CD4-positive, alpha-beta T cell treated with Interleukin-15 for 4 hours (primary cell): ENCODE measurements around the gene BMP7.
"Not testable (repeated sequence)": the region's sequence is repeated elsewhere in the genome, so short reads cannot be mapped to it uniquely, and the experiment has no call there.

Source experiments
- DNase-seq: peaks from one replicate; pipeline ENCODE4 v3.0.0-alpha.2; 2020; ENCODE audit warnings: low spot score

The BMP7 gene

DNA sequence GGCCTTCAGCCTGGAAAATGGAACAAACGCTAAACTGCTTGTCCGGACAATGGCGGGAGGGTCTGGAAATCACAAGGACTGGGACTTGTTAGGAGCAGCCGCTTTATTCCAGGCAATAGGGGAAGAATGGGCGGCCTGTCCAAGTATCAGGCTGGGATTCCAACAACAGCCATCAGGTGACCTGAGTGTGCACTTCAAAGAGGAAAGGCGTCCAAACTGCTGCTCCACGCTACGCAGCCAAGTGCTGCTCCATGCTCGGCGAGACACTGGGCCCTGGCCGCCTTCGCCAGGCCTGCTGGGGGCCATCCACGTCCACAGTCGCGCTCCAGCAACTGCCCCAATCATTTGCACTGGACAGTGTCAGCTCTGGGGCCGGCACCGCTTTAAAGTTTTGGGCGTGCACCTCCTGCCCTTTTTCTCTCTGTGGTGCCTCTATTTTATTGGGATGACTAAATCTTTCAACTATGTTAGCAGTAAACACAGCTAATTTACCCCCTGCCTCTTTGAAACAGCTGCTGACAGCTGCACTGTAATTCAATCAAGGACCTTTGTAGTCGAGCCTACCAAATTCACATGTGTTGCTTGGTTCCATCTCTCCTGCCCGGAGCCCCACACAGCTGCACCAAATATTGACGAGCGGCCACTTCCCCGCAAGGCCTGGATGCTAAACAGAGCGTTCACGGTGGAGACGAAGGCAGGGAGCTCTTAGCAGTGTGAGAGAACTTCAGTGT, 98.3 kb downstream of the BMP7 start:
- no peak for DNase-seq

DNA sequence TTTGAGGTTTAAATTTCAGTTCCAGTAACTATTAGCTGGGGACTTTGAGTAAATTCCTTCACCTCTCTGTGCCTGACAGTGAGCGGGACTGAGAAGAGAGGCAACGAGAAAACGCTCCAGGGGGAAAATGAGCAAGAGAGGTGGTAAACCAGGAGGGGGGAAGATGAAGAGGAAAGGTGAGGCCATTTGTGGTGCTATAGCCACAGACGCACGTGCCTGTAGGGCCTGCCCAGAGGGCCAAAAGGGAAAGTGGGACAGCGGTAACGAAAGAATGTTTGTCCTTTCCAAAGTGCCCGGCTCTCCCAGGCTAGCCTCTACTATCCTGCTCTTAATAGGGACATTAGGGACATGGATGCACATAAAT, 99.2 kb downstream of the BMP7 start:
- DNase-seq = no peak

DNA sequence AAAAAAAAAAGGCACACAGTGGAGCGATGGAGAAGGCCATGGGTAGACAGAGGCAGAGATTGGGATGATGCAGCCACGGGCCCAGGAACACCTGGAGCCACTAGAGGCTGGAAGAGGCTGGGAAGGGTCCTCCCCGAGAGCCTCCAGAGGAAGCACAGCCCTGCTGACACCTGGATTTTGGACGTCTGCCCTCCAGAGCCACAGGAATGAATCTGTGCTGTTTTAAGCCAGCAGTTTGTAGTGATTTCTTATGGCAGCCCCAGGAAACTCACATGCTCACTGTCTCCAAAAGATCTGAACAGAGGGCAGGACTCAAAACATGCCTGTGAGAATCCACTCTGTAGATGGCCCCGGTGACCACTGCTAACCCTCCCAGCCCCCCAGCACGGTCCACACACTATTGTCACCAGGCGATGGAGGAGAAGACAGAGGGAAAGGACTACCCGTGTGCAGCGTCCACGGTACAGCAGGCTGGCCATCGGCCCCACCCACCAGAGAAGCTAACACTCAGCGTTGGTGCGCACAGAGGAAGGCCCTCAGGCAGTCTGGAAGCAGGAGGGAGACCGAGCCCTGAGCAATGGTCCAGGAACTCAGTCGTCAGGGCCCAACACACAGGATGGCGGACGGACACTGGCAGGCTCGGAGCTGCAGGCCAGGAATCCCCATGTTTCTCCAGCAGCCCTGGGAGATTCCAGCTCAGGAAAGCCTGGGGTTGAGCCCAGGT, 99.7 kb downstream of the BMP7 start:
- no peak for DNase-seq

DNA sequence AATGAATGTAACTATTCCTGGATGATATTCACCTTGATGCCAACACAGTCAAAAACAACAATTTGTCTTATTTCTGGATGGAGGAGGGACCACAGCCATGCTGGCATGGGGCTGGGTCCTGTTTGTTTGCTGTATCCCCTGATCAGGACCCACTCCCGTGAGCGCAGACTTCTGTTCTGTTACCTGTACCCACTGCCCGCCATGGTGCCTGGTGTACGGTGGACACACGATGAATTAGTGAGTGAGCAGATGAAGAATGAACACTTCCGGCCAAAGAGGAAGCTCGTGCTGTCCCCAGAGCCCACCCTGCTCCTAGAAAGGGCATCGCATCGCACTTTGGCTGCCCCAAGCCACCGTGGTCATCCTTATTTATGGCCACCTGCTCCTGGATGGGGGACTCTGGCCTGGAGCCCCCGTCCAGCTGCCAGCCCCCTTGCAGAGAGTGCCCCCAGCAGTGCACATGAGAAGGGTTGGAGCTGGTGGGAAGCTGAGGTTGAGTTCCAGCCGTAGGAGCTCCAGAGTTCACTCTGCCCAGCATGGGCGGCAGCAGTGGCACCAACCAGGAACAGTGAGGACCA, 100.9 kb downstream of the BMP7 start:
- no peak for DNase-seq

DNA sequence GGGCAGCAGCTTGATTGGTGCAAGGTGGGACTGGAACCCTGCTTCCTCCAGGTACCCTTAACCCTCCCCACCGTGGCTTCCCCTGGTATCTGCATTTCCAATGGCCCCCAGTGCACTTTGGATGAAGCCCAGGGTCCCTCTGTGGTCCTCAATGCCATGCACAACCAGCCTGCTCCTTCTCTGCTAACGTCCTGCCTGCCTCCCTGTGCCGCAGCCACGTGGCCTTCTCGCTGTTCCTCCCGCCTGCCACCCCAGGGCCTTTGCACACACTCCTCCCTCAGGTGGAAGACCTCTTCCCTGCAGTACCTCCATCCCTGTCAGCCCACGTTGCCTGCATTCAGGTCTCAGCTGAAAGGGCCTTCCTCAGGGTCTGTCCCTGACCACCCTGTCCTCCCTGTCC, 101.6 kb downstream of the BMP7 start:
- no peak for DNase-seq

DNA sequence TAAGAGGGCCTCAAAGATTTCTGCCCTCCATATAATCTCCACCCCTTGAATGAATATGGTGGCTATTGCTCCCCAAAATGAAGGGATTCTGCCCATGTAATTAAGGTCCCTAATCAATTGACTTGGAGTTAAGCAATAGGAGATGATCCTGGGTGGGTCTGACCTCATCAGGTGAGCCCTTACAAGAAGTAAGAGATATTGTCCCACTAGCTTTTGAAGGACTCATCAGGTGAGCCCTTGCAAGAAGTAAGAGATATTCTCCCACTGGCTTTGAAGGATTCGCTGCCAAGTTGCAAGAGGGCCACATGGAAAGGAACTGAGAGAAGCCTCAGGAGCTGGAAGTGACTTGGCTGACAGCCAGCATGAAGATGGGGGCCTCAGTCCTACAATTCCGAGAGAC, 103.4 kb downstream of the BMP7 start:
- no peak for DNase-seq

DNA sequence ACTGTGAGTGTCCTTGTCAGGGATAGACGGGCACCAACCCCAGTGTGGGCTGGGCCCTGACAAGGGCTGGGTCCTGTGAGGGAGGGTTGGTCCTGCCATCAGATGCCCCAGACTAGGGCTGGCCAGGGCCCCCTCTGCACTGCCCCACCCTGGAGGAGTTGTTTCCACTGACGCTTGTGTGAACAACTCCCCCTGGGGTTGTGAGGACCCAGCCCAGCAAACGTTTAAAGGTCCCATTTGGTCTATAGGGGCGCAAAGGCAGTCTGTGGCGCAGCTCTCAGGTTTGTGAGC, 104.1 kb downstream of the BMP7 start:
- DNase-seq = no peak

DNA sequence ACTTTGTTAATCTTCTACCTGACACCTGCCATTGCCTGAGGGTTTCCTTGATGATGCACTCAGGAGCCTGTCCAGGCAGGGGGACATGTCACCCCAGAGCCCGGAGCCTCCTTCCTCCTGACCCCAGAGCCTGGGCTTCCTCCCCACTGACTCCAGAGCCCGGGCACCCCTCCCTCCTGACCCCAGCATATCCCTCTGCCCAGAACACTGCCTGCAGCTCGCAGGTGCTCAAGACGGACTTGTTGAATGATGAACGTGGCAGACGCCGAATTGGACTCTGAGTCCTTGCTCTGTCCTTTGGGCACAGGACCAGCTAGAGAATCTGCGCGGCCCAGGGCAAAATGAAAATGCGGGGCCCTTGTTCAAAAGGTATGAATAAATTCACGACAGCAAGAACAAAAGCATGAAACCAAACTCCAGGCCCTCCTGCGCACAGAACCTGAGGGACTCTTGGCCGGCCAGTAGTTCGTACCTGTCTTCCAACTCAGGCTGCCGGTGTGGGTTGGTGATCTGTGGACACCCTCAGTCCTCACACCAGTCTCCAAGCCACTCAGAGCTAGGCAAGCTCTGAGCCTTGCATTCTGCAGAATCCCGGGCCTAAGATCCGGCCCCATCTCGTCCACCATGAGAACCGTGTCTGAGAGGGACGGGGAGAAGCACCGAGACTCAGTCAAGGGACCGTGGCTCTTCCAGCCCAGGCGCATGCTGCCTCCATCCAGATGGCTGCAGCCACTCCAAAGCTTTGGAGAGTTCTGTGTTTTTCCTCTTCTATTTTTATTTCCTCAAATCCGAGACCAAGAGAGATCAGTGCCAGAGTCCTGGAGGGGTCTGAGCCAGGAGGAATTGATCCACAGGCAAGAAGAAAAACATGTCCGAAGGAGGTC, 104.7 kb downstream of the BMP7 start:
- no peak for DNase-seq

DNA sequence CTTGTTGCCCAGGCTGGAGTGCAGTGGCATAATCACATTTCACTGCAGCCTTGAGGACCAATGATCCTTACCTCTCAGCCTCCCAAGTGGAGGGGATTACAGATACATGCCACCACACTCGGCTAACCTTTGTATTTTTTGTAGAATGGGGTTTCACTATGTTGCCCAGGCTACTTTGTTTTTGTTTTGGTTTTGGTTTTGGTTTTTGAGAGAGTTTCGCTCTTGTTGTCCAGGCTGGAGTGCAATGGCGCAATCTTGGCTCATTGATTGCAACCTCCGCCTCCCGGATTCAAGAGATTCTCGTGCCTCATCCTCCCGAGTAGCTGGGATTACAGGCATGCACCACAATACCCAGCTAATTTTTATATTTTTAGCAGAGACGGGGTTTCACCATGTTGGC, 105.5 kb downstream of the BMP7 start:
- no peak for DNase-seq

DNA sequence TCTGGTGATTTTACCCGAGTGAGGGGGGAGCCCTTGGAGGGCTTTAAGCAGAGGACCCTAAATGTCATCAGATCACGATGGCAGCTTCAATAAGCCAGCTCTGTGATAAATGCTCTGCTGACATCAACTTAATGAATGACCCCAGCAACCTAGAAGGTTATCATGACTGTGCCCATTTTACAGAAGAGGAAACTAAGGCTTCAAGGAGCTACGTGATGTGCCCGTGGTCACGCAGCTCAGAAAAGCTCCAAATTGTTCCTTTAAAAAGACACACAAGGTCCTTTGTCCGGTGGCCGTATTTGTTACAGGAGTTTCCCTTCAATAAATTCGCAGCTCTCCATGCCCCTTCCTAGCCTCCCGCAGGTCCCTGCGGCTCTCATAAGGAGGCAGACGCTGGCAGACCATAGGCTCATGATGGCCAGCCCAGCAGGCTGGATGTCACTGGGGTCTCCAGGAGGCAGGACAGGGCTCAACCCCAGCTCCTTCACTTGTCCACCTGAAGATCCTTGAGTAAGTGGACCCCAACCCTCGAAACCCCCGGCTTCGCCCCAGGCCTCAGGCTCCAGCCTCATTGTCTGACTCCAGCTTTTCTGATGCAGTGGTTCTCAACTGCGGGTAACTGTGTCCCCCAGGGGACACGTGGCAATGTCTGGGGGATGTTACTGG, 106.4 kb downstream of the BMP7 start:
- no peak for DNase-seq

DNA sequence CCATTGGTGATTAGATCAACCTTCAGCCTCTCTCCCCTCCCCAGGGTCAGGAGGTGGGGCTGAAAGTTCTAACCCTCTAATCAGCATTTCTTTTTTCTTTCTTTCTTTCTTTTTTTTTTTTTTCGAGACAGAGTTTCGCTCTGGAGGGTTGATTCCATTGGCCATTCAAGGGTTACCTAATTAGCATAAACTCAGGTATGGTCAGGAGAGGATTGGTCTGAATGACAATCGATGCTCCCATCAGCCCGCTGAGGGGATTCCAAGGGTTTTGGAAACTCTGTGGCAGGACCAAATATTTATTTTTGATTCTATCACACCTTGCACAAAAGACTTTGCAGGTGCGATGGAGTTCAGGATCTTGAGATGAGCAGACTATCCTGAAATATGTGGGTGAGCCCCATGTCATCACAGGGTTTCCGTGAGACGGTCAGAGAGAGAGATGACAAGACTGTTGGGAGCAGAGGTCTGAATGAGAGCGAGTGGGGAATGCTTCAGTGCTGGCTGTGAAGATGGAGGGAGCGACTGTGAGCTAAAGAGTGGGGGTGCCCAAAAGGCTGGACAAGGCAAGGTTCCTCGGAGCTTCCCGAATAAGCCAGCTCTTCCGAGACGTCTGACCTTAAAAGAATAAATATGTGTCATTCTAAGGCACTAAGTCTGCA, 107.1 kb downstream of the BMP7 start:
- no peak for DNase-seq

DNA sequence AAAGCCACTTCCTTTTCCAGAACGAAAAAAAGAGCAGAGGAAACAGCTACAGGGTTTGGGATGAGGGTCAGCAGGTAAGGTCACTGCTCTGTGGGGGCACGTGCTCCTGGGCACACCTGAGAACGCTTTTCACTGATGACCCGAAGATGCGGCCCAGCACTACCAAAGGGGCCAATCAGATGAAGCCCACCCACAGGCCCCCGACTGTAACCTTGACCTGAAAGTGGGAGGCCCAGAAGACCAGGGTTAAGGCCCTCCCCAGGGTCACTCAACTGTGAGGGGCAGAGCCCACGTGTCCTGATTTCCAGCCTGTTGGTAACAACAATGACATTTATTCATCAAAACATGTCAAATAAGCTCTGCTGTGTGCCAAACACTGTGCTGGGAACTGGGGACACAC, 108.0 kb downstream of the BMP7 start:
- no peak for DNase-seq

DNA sequence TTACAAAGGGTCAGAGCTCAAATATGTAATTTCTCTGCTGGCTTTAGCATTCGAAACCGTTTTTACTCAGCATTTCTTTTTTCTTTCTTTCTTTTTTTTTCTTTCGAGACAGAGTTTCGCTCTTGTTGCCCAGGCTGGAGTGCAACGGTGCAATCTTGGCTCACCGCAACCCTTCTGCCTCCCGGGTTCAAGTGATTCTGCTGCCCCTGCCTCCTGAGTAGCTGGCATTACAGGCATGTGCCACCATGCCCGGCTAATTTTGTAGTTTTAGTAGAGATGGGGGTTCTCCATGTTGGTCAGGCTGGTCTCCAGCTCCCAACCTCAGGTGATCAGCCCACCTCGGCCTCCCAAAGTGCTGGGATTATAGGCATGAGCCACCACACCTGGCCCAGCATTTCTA, 108.7 kb downstream of the BMP7 start:
- not testable (repeated sequence) for DNase-seq

DNA sequence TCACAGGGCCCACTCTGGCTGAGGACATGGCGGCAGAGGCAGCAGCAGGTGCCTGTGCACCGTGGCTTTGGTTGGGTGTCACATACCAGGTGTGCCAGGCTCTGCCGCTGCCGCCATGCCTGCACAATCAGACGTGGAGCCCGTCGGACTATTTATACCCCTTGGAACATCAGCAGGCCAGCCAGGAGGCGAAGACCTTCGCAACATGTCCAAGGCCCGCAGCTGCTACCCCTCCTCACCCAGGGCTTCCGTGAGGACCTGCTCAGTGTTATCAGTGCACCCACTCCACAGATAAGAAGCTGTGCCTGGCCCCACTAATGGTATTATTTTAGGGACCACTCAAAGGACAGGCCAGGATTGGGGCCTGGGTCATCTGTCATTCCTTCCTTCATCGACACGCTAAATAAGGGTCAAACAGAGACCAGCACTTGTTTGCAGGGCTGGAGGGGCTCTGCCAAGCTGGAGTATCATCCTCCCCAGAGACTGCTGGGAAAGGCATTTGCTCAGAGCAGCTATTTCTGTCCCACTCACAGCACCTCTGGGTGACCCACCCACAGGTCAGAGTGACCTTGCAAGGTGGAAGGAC, 109.2 kb downstream of the BMP7 start:
- DNase-seq = no peak

DNA sequence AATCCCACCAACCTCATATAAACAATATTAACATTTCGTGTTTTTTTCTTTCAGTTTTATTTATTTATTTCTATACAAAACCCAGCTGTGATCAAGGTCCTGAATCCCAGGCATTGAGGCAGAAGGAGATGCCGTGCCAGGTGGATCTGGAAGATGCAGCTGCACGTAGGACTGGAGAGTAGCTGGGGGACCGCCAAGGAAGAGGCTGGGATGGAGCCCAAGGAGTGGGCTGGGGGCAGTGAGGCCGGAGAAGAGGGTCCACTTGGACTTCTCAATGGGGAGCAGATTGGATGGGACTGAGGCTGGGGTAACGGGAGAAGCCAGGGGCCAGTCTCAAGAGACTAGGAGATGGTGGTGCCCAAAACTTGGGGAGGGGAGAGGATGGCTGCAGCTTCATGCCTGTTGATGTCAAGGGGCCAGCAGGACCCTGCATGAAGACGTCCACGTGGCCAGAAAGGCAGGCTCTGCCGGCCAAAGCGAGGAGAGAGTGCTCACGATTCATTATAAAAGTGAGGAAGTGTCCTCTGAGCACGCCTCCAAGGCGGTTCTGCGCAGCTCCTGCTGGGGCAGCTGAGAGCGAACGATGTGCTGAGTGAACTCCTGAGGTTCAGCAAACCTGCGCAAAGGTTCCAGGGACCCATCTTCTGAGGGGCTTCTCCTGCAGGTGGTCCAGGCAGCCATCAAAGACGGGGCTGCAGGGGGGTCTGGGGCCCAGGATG, 110.3 kb downstream of the BMP7 start:
- no peak for DNase-seq

DNA sequence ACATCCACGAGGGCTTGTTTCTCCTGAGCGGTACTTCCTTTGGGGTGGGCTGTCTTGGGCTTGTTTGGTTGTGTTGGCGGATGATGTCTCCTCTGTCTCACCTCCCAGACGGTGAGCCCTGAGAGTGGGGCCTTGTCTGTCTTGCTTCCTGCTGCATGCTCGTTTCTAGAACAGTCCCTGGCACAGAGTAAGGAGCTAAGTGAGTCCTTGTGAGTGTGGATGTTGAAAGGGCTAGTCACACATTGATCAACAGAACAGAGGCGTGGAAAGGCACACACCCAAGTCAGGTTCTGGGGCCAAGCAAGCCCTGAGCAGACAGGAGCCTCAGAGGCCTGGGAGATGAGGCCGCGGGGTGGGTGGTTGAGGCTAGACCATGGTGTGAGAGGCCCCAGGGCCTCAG, 111.0 kb downstream of the BMP7 start:
- DNase-seq = no peak

DNA sequence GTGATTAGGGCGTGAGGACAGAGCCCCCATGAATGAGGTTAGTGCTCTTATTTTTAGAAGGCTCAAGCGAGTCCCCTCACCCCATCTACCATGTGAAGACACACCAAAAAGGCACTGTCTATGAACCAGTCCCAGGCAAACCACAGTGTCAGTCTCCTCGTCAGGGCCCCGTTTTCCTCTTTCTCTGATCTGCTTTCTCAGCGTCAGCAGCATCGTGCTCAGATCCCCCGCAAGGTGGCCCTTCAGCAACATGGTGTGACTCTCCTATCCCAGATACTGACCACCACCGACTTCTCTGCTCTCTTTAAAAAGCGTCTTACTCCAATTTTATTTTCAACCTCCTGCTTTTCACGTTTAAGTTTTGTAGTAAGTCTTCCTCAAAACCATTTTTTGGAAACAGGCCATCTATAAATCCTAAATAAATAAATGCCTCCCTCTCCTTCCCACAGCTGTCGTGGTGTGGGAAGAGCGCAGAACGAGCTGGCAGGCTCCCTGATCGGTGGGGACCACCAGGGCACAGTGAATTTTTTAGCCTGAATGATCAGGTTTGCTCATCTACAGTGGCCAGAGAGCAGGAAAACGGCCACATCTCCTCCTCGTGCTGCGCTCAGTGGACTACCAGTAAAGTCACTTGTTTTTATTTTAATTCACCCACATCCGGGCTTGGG, 113.1 kb downstream of the BMP7 start:
- DNase-seq = no peak

DNA sequence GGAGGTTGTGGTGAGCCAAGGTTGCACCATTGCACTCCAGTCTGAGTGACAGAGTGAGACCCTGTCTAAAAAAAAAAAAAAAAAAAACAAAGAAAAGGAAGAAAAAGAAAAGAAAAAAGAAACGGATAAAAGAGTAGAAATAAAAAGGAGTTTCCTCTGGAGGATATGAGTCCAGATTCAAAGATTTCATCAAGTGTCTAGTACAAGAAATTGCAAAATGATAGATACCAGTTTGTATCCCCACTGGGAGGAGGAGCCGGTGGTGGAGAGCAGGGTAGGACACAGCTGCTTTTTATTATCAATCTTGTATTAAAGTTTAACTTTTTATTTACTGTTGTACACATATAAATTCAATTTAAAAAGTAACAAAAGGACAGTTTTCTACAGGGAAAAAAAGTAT, 113.9 kb downstream of the BMP7 start:
- DNase-seq = no peak

DNA sequence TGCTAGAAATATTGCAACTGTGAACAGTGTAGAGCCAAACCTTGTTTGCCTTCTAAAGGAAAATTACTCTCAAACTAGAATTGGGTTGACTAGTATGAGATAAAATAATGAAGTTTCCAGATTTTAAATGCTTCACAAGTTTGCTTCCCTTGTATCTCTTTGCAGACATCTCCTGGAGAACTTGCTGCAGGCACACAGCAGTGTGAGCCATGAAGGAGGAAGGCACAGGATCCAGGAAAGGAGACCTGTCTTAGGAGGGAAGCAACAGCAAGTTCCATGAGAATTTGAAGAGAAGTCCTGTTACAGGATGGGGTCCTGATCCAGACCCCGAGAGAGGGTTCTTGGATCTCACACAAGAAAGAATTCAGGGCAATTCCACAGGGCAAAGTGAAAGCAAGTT, 115.9 kb downstream of the BMP7 start:
- DNase-seq = no peak

DNA sequence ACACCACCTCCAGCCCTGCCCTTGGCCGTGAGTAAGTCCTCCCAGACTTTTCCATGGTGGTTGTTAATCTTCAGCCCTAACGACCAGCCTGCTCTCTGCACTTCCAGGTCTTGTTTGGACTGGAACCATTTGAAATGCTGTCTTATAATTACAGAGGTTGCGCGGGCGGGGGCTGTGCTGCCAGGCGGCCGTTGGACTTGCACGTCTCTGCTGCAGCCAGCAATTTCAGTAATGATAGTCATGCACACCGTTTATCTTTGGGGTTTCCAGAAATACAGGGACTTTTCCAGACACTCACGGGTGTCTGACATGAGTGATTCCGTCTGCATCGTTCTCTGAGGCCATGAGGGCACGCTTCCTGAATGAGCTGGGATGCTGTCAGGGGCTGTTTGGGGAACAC, 118.2 kb downstream of the BMP7 start:
- no peak for DNase-seq
